Astrocyte of the spinal cord (primary cell): ENCODE measurements around the gene NUP188.
A peak's percentile ranks its signal among the peaks of the same experiment; 100 is the strongest.

Experiments used
- DNase-seq: peaks from one replicate; pipeline ENCODE4 v3.0.0; 2011; ENCODE audit warnings: low read depth, low spot score
- H3K4me3 ChIP-seq: 2 replicates; pipeline ENCODE4 v1.5.1; 2011; ENCODE audit warnings: low read depth, mild to moderate bottlenecking, low read length, moderate library complexity
- in situ Hi-C: cut with HindIII; loops from 2 replicates; pipeline ENCODE4 v1.10.0; 2017; ENCODE audit warnings: low sequenced_read_pairs
- TF ChIP-seq, protein P1 (sequence below): IDR thresholded peaks from 2 replicates; pipeline ENCODE4 v1.5.1; 2012; ENCODE audit warnings: low read depth, mild to moderate bottlenecking, low read length, inconsistent platforms

Gene NUP188

DNA sequence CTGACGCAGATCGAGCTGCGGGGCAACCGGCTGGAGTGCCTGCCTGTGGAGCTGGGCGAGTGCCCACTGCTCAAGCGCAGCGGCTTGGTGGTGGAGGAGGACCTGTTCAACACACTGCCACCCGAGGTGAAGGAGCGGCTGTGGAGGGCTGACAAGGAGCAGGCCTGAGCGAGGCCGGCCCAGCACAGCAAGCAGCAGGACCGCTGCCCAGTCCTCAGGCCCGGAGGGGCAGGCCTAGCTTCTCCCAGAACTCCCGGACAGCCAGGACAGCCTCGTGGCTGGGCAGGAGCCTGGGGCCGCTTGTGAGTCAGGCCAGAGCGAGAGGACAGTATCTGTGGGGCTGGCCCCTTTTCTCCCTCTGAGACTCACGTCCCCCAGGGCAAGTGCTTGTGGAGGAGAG, 31.3 kb upstream of the NUP188 start:
- in situ Hi-C loops, result no loop called here
- TF ChIP-seq, protein P1, sequence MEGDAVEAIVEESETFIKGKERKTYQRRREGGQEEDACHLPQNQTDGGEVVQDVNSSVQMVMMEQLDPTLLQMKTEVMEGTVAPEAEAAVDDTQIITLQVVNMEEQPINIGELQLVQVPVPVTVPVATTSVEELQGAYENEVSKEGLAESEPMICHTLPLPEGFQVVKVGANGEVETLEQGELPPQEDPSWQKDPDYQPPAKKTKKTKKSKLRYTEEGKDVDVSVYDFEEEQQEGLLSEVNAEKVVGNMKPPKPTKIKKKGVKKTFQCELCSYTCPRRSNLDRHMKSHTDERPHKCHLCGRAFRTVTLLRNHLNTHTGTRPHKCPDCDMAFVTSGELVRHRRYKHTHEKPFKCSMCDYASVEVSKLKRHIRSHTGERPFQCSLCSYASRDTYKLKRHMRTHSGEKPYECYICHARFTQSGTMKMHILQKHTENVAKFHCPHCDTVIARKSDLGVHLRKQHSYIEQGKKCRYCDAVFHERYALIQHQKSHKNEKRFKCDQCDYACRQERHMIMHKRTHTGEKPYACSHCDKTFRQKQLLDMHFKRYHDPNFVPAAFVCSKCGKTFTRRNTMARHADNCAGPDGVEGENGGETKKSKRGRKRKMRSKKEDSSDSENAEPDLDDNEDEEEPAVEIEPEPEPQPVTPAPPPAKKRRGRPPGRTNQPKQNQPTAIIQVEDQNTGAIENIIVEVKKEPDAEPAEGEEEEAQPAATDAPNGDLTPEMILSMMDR, result no peak
- DNase-seq, result no peak
- H3K4me3 ChIP-seq, result no peak overlapping the region

- no peak for DNase-seq
- TF ChIP-seq, protein P1, result no peak
- in situ Hi-C loops, result no loop called here
- H3K4me3 ChIP-seq, result no peak overlapping the region
Measured at GRCh38 chr9:128916745-128917144, 30.8 kb upstream of the NUP188 start.

DNA sequence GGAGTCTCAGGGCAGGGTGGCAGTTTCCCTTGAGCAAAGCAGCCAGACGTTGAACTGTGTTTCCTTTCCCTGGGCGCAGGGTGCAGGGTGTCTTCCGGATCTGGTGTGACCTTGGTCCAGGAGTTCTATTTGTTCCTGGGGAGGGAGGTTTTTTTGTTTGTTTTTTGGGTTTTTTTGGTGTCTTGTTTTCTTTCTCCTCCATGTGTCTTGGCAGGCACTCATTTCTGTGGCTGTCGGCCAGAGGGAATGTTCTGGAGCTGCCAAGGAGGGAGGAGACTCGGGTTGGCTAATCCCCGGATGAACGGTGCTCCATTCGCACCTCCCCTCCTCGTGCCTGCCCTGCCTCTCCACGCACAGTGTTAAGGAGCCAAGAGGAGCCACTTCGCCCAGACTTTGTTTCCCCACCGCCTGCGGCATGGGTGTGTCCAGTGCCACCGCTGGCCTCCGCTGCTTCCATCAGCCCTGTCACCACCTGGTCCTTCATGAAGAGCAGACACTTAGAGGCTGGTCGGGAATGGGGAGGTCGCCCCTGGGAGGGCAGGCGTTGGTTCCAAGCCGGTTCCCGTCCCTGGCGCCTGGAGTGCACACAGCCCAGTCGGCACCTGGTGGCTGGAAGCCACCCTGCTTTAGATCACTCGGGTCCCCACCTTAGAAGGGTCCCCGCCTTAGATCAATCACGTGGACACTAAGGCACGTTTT, 30.2 kb upstream of the NUP188 start:
- in situ Hi-C loops, result no loop called here
- TF ChIP-seq, protein P1, result no peak
- peak; percentile 76 for DNase-seq

DNA sequence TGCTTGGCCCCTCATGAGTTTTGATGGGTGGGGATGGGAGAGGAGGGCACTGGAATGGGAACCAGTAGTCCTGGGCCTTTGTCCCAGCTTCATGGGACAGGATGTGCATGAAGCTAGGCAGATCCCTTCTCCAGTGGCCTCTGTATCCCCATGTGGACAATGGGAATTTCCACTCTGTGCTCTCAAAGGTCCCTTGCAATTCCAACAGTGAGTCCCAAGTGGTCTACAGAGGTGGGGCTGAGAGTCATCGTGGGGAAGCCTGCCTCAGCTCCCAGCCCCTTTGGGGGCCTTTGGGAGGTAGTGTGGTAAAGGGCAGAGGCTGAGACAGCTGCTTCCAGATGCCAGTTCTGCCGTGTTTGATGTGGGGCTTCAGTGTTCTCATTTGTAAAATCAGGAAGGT, 28.6 kb upstream of the NUP188 start:
- TF ChIP-seq, protein P1, result no peak
- no peak overlapping the region for H3K4me3 ChIP-seq
- in situ Hi-C loops, result no loop called here
- no peak for DNase-seq

More for the DNA sequence above, 30.2 kb upstream of the NUP188 start:
- H3K4me3 ChIP-seq, result no peak overlapping the region

DNA sequence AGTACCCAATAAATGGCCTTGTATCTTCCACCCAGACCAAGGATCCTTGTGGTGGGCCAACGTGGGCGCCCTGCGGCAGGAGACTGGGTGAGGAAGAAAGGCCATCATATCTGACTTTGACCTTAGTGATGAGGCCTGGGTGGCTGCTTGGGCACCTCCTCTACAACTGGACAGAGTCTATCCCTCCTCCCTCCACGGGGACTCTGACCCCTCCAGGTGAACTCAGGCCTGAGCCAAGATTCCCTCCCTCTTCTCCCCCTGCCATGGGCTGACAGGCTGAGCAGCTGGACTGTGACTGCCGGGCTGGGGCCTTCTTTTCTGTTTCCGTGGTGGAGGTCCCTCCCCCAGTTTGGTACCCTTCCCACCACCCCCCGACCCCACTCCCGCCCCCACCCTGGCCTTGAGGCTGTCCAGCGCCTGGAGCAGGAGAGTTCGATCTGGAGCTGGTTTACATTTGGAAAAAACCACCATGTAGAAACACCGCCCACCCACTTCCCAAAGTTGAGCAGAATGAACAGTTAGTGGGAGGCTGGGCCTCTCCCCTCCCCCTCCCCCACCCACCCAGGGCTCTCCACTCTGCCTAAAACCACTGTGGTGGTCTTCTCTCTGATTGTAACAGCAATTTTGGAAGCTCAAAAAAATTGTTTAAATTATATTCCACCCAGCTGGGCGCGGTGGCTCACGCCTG, 28.0 kb upstream of the NUP188 start:
- in situ Hi-C loops, result no loop called here
- TF ChIP-seq, protein P1, result no peak
- H3K4me3 ChIP-seq, result no peak overlapping the region

DNA sequence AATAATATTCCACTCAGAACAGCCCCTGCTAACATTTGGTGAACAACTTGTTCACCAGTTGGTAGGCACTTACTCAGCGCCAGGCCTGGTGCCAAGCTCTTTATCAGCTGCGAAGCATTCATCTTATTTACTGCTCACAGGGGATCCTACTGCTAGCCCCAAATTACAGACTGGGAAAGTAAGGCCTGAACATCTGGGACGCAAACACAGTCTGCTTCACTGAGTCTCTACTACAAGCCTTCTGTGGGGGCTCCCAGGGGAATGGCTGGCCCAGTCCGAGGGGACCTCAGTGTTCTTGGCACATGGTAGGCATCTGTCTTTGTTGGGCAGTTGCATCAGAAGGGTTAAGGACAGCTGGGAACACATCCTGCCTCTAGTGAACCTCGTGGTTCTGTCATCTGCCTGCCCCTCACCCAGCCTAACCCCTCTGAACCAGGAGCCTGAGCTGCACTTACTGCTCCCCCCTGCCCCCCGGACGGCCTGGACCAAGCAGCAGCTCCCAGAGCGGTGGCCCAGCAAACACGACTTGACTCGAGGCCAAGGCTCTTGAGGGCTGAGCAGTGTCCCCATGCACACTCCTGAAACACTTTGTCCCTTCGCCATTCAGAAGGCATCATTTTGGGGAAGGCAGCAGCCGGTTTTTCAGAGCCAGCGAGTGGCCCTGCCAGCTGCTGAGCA, 27.0 kb upstream of the NUP188 start, which contains the start of gene PHYHD1:
Gene PHYHD1 (plus strand): TSS at position 602 of the 678 bp plus-strand sequence. CDS start 1,342 bp downstream, outside the sequence.
- TF ChIP-seq, protein P1, result no peak
- in situ Hi-C loops, result no loop called here
- peak; percentile 53 for DNase-seq
- no peak within 1 kb of the TSS for H3K4me3 ChIP-seq

More for the DNA sequence above, 28.0 kb upstream of the NUP188 start:
- no peak for DNase-seq
